Measurements from ENCODE around the gene LHX4. TPM values are rescaled to one million over a fixed set of nuclear protein-coding genes. Genes with fewer than 3 reads are reported as not detected.

Gene LHX4
- total RNA-seq, 2 donors from 2014 or later, result 0.58 to 1.7 TPM

GRCh38 chr1:180218806-180219765, 11.0 kb upstream of the LHX4 start:
- intact Hi-C loops (cut with DNase I, micrococcal nuclease), result no loop called here
- ATAC-seq, result no peak
- peak in 1 of 2 donors; percentile 6 for DNase-seq

DNA sequence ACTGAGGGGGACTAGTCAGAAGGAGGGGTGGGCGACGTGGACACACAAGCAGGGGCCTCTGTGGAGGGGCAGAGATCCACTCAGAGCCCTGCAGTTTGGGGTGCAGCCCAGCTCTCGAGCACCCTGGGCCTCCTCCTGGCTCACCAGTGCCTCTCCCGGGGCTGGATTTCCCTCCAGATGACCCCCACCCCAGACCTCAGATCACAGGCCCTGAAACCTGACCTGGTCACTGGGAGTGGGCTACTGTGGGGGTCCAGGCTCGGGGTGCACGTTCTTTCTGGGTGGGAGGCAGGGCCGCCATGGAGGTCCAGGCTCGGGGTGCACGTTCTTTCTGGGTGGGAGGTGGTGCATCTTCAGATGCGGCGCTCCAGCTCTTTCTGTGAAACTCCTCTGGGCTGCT, 10.3 kb upstream of the LHX4 start:
- DNase-seq, result peak in 1 of 2 donors; percentile 2
- no peak for ATAC-seq

DNA sequence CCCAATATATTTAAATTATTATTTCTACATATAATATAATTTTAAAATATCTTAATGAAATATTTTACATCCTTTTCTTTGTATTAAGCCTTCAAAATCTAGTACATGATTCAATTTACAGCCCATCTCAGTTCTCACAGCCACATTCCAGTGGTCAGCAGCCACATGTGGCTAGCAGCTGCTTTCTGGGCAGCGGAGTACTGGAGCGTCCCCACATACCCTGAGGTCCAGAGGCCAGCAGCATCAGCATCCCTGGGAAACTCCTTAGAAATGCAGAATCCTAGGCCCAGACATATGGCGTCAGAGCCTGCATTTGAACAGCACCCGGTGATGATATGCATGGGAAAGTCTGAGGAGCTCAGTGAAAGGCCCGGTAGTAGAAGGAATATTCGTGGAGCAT, 8.6 kb upstream of the LHX4 start:
- ATAC-seq (no peak), DNase-seq (peak in 1 of 2 donors; percentile 5)
- intact Hi-C loops (cut with DNase I, micrococcal nuclease), result no loop called here

More for the DNA sequence above, 10.3 kb upstream of the LHX4 start:
- intact Hi-C loops (cut with DNase I, micrococcal nuclease), result no loop called here

GRCh38 chr1:180224902-180225301, 5.2 kb upstream of the LHX4 start:
- peak in 1 of 2 donors; percentile 0 for DNase-seq
- intact Hi-C loops (cut with DNase I, micrococcal nuclease), result no loop called here
- ATAC-seq, result no peak

GRCh38 chr1:180225403-180225802, 4.7 kb upstream of the LHX4 start:
- intact Hi-C loops (cut with DNase I, micrococcal nuclease), result no loop called here
- DNase-seq (peak in 1 of 2 donors; percentile 5), ATAC-seq (no peak)

- intact Hi-C loops (cut with DNase I, micrococcal nuclease), result no loop called here
- no peak for ATAC-seq
These were observed 2.0 kb upstream of the LHX4 start for GRCh38 chr1:180227861-180228647.

DNA sequence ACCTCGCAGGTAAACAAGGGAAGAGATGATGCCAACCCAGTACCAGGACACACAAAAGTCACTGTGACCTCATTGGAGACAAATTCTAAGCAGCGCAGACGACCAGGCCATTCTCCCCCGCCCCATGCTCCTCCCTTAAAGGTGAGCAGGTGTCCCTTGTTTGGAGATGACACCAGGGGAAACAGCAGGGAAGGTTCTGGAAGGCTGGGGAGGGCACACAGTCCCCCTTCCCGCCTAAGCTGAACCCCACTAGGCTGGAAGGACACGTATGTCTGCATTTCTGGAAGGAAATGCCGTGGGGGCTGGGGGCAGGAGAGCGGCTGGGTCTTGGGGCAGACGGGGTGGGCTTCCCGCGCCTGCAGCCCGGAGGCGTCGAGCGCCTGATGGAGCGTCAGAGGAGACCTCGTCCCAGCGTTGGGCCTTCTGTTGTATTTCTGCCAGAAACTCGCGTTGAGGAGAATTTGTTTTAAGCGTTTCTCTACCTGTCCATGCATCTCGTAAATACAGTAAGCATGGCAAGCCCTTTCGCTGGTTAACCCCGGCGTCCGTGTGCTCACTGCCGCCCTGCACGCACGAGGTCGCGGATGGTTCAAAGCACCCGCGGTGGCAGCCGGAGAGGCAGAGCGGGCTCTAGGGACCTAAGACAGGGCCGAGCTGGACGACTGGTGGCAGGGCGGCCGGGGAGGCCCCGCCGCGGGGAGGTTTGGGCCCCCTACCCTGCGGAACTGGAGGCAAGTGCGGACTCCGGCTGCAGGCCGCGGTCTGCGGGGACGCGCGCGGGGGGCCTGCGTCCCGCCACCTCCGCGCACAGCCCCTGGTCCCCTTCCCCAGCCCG, 1.2 kb upstream of the LHX4 start:
- peak in 1 of 2 donors; percentile 6 for DNase-seq
- intact Hi-C loops (cut with DNase I, micrococcal nuclease), result no loop called here
- peak; percentile 24 for ATAC-seq

More at GRCh38 chr1:180227861-180228647, 2.0 kb upstream of the LHX4 start:
- peak in 1 of 2 donors; percentile 1 for DNase-seq

GRCh38 chr1:180230416-180230790, 339 bp downstream of the LHX4 start:
- no peak for DNase-seq
- no peak for ATAC-seq
- intact Hi-C loops (cut with DNase I, micrococcal nuclease), result no loop called here

DNA sequence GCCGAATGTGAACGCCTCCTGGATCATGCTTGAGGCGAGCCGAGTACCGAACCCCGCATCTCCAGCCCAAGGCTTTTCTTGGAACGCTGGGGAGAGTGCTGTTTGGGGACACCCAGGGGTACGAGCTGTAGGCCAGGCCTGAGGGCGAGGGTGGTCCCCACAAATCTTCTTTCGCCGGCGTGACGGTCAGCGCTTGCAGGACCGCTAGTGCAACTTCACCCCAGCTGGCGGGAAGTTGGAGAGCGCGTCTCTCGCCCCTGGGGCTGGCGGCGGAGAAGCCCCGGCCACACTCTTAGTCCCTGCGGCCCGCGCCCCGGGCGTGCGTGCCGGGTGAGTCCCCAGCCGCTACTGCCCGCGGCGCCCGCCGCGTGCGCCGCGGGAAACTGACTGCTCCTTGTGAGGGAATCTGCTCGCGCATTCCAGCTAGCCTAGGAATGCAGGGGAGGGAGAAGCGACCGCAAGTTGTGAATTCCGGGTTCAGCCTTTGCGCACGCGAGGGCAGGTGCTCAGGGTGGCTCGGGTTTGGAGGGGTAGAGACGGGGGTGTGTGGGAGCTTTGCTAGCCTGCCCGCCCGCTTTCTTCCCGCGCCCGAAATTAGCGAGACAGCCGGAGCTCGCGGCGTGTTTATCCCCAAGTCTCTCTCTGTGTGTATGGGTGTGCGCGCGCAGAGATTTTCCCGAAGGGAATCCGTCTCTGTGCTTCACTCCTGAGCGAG, 884 bp downstream of the LHX4 start:
- no peak for ATAC-seq
- intact Hi-C loops (cut with DNase I, micrococcal nuclease), result no loop called here
- DNase-seq, result no peak

DNA sequence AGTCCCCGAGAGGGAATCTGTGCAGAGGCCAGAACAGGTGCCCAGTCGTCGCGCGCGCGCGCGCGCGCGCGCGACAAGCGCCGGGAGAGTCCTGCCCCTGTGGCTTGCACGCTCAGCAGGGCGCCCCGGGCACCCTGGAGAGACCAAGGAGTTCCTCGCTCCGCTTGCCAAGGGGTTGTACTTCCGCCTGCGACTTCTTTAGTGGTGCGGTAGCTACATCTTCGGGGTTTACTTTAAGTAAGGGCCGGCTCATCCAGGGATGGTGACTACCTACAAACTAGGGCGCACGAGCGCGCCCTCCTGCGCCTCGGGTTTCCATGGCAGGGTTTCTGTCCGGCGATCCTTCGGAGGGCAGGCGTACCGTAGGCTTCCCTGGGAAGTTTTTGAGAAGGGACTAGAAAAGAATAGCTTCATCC, 1.4 kb downstream of the LHX4 start:
- DNase-seq, result peak in 1 of 2 donors; percentile 31

DNA sequence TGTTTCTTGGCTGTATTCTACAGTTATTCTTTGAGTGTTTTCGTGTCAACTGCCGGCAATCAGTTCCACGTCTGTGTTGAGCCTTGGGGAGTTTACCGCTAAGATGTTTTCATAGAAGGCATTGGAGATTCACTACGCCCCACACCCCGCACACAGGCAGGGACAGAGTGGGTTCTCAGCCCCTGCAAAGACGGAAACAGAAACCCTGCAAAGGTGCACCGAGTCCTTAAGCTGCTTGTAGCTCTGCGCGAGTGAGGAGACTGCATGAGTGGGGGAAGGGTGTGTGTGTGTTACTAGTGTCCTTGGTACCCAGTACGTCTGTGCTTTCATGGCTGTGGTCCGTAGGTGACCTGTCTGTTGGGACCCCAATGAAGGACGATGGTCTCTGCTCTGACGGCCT, 1.9 kb downstream of the LHX4 start:
- no peak for ATAC-seq
- intact Hi-C loops (cut with DNase I, micrococcal nuclease), result no loop called here

More for the DNA sequence above, 1.4 kb downstream of the LHX4 start:
- intact Hi-C loops (cut with DNase I, micrococcal nuclease), result no loop called here
- ATAC-seq, result peak; percentile 13

DNA sequence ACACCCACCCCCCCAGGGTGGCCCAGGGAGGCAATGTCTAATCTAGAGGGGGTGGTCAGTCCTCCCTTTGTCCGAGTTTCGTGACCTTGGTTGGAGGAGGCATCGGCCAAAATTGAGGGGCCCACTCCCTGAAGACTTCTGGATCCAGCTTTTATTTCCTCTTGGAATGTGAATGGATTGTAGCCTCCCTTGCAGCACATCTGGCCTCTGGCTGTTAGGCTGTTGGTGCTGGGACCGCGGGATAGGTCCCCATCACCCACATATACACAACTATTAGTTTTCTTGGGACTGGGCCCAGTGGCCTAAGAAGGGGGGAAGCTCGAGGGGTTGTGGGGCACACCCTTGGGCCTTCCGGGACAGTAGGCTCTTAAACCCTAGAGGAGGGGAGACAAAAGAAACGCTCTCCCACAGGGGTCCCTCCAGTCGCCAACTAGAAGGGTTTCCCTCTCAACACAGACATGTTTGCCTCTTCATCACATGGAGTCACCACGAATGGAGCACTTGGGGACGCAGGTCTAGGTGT, 2.5 kb downstream of the LHX4 start:
- intact Hi-C loops (cut with DNase I, micrococcal nuclease), result no loop called here
- ATAC-seq (no peak), DNase-seq (no peak)

More for the DNA sequence above, 1.9 kb downstream of the LHX4 start:
- DNase-seq, result no peak

DNA sequence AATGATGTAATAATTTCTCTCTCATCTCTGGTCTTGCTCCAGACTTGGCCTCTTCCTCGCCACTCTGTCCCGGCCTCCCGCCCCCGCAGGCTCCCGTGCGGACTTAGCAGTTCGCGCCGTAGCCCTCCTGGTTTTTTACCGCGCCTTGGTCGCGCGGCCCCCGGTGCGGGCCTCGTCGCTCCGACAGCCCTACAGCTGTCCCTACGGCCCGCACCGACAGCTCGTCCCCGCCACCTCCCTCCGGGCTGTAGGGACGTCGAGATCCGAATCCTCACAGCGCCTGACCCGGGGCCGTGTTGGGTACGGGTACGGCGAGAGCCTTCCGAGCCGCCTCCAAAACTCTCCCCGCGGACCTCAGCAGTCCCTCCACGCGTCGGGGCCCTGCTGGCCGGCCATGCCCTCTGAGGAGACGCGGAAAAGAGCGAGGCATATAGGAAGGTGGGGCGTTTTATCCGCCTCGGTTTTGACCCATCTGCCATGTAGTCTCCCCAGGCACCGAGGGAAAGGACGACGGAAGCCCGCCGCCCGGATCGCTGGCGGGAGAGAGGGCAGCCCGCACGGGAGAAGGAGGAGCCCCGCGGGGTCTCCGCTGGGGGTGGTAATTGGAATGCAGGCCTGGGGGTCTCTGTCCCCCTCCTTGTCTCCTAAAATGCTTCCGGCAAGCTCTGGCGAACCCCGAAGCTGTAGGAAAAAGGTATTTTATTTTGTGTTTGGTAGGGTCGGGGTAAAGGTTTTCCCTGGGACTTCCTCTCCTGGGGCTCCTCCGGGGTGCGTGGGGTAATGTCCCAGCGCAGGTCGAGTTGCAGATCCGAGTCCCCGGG, 3.3 kb downstream of the LHX4 start:
- no peak for DNase-seq
- ATAC-seq, result no peak
- intact Hi-C loops (cut with DNase I, micrococcal nuclease), result no loop called here

- intact Hi-C loops (cut with DNase I, micrococcal nuclease), result no loop called here
- ATAC-seq (peak; percentile 83), DNase-seq (peak; percentile 54 to 56)
These were observed 4.5 kb downstream of the LHX4 start for GRCh38 chr1:180234369-180235076.

- no peak for DNase-seq
- peak; percentile 37 for ATAC-seq
- intact Hi-C loops (cut with DNase I, micrococcal nuclease), result no loop called here
These were observed 5.0 kb downstream of the LHX4 start for GRCh38 chr1:180235077-180235501.

- ATAC-seq (no peak), DNase-seq (no peak)
- intact Hi-C loops (cut with DNase I, micrococcal nuclease), result no loop called here
These were observed 5.6 kb downstream of the LHX4 start for GRCh38 chr1:180235502-180236239.

All from left colon (tissue), 2 donors.